Measurements from ENCODE around the gene RSRC2. TPM values are rescaled to one million over a fixed set of nuclear protein-coding genes. Genes with fewer than 3 reads are reported as not detected.
A peak's percentile ranks its signal among the peaks of the same experiment; 100 is the strongest.
"Not testable (repeated sequence)": the region's sequence is repeated elsewhere in the genome, so short reads cannot be mapped to it uniquely, and the experiment has no call there.

Gene RSRC2
- total RNA-seq, 2 experiments from 2014 or later: 339 to 341 TPM

DNA sequence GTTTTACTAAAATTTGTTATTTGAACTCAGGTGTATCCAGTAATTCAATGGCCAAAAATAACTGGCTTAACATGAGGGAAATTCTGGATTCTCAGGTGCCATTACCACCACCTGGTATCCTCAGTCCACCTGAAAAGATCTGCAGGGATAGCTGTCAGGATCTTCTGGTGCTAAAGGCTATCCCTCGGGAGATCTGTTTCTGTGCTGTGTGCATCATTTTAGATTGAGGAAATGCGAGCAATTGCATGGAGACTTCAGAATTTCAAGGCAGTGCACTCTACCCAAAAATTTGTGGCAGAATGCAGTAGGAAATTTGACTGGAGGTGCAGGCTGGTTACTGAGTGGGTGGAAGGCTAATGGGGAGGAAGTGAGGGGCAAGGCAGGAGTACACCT lies 52.4 kb downstream of the RSRC2 start:
- DNase-seq (no peak), ATAC-seq (ENCODE audit: poor library complexity) (no peak)
- no peaks in the 10 kb centered on the region for H3K27me3 ChIP-seq (ENCODE audit: control insufficient read depth in 1 of 2, insufficient read depth in 2 of 2, low read length in 2 of 2)
- CTCF ChIA-PET: interaction anchor here (0.6 to 5.8 kb wide), 3 partner anchors 27 to 138 kb away, joined by 3 to 84 read pairs (median 4); partner anchors contain the start of gene ZCCHC8
- TF ChIP-seq, protein P1, sequence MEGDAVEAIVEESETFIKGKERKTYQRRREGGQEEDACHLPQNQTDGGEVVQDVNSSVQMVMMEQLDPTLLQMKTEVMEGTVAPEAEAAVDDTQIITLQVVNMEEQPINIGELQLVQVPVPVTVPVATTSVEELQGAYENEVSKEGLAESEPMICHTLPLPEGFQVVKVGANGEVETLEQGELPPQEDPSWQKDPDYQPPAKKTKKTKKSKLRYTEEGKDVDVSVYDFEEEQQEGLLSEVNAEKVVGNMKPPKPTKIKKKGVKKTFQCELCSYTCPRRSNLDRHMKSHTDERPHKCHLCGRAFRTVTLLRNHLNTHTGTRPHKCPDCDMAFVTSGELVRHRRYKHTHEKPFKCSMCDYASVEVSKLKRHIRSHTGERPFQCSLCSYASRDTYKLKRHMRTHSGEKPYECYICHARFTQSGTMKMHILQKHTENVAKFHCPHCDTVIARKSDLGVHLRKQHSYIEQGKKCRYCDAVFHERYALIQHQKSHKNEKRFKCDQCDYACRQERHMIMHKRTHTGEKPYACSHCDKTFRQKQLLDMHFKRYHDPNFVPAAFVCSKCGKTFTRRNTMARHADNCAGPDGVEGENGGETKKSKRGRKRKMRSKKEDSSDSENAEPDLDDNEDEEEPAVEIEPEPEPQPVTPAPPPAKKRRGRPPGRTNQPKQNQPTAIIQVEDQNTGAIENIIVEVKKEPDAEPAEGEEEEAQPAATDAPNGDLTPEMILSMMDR (IDR thresholded peaks at IDR 0.05): no peak
- H3K4me3 ChIP-seq (ENCODE audit: low read length): no peak overlapping the region
- H3K4me1 ChIP-seq (ENCODE audit: insufficient read depth, low read length): no peaks in the 10 kb centered on the region
- POLR2A ChIA-PET: interaction anchor here (1.2 kb wide), 1 partner anchor 53 kb away, joined by 4 read pairs; the partner anchor contains the start of genes KNTC1 and RSRC2
- H3K27ac Mint-ChIP-seq: no peak overlapping the region
- H3K36me3 Mint-ChIP-seq (ENCODE audit: low read depth): peaks cover 63% of the 10 kb centered on the region
- H3K27ac ChIP-seq (ENCODE audit: low read depth in 1 of 2, low read length in 2 of 2): no peak overlapping the region
- intact Hi-C loops (cut with DNase I, micrococcal nuclease): loop anchor here in 1 of 2 experiments (5.0 kb wide), 1 partner anchor 137 kb away; no protein-coding TSS in a partner anchor
- no peaks in the 10 kb centered on the region for H3K27me3 Mint-ChIP-seq
- H3K4me1 Mint-ChIP-seq (ENCODE audit: low read depth): peaks cover 9% of the 10 kb centered on the region
- no peaks in the 10 kb centered on the region for H3K9me3 ChIP-seq (ENCODE audit: control insufficient read depth in 1 of 2, insufficient read depth in 1 of 2, low read length in 2 of 2)
- peaks cover 64% of the 10 kb centered on the region for H3K36me3 ChIP-seq (ENCODE audit: insufficient read depth, low read length)
- H3K4me3 Mint-ChIP-seq: no peak overlapping the region
- no peaks in the 10 kb centered on the region for H3K9me3 Mint-ChIP-seq

DNA sequence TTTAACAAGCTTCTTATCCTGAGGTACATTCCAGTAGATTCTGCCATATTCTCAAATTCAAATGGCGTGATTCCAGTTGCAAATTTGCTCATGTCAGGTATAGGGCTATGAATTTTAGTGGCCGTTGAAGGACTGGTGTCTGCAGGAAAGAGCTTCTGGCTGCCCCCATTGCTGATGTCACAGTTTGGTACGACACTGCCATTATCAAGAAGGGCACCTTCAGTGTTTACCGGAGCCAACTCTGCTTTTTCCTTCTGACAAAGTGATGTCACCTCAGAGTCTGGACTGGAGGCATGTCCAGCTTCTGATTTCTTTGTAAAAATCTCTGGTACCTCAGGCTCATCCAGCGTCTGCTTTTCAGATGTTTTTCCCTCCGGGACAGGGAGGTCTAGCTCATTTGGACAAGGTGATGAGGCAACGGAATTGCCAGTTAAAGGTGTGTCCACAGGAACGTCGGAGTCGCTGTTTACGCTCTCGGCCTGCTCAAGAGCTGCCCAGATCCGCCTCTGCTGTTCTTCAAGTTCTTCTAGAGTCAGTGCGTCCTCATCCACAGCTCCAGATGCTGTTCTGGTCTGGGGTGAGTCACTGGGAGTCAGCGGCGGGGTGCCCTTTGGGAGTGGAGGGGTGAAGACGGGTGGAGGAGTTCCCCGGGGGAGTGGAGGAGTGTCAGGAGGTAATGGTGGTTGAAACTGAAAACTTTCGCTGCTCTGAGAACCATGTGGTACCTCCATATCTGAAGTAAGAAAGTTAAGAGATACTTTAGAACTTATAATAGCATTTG lies 53.0 kb downstream of the RSRC2 start:
- no peaks in the 10 kb centered on the region for H3K9me3 Mint-ChIP-seq
- ATAC-seq (ENCODE audit: poor library complexity) (no peak), DNase-seq (no peak)
- H3K9me3 ChIP-seq (ENCODE audit: control insufficient read depth in 1 of 2, insufficient read depth in 1 of 2, low read length in 2 of 2): no peaks in the 10 kb centered on the region
- H3K27ac ChIP-seq (ENCODE audit: low read depth in 1 of 2, low read length in 2 of 2): no peak overlapping the region
- no peaks in the 10 kb centered on the region for H3K27me3 ChIP-seq (ENCODE audit: control insufficient read depth in 1 of 2, insufficient read depth in 2 of 2, low read length in 2 of 2)
- H3K36me3 ChIP-seq (ENCODE audit: insufficient read depth, low read length): peaks cover 60% of the 10 kb centered on the region
- H3K4me1 ChIP-seq (ENCODE audit: insufficient read depth, low read length): no peaks in the 10 kb centered on the region
- H3K27me3 Mint-ChIP-seq: no peaks in the 10 kb centered on the region
- H3K36me3 Mint-ChIP-seq (ENCODE audit: low read depth): peaks cover 57% of the 10 kb centered on the region
- H3K4me3 ChIP-seq (ENCODE audit: low read length): no peak overlapping the region
- H3K4me3 Mint-ChIP-seq: no peak overlapping the region
- POLR2A ChIA-PET: interaction anchor here (0.5 to 3.3 kb wide), 6 partner anchors 26 to 1950 kb away, joined by 3 to 59 read pairs (median 4); partner anchors contain the start of genes KNTC1 and RSRC2
- CTCF ChIA-PET: interaction anchor here (1.0 to 5.8 kb wide), 3 partner anchors 28 to 75 kb away, joined by 3 to 84 read pairs (median 4); partner anchors contain the start of gene ZCCHC8
- TF ChIP-seq, protein P1 (IDR thresholded peaks at IDR 0.05): no peak
- intact Hi-C loops (cut with DNase I, micrococcal nuclease): loop anchor here in 1 of 2 experiments (5.0 kb wide), 1 partner anchor 136 kb away; no protein-coding TSS in a partner anchor
- H3K4me1 Mint-ChIP-seq (ENCODE audit: low read depth): peaks cover 9% of the 10 kb centered on the region
- H3K27ac Mint-ChIP-seq: no peak overlapping the region

DNA sequence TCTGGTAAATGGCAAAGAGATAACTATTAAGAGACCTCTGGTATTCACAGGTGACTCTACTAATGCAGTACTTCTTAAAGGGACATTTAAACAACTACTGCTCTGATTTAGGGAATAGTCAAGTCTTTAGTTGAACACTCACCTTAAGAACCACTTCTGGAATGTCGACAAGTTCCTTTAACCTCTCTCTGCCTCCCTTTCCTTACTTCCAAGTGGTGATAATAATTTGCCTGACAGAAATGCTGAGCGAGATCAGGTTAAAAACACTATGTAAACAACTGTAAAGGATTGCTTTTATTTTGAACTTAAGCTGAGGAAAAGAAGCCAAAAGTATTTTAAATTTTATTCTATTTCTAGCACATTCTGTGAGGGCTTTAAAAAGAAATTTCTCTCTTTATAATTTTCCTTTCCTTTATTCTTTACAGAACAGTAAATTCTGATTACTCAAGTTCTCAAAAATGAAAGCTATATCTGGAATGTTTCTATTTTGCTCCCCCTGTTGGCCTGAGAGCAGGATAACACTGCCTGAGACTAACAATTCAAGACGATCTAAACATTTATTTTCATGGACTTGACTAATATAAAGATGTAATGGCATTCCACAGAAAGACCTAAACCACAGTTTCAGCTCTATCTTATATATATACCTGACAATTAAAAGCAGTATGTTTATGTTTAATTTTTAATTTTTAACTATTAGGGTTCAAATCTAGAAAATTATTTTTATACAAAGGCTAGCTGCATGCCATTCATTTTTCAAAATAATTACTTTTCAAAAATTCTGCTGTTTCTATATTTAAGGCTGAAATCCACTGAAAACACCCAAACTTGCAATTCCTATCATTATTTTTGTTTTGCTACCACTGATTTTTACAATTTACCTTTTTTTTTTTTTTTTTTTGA lies 55.2 kb downstream of the RSRC2 start:
- ATAC-seq (ENCODE audit: poor library complexity): peak; percentile 85
- ChIA-PET CTCF (interaction anchor here (0.6 to 5.8 kb wide), 27 partner anchors 13 to 166 kb away, joined by 3 to 84 read pairs (median 4); partner anchors contain the start of genes CLIP1 and ZCCHC8), POLR2A (interaction anchor here (0.7 to 3.3 kb wide), 11 partner anchors 17 to 682 kb away, joined by 3 to 59 read pairs (median 4); partner anchors contain the start of genes CLIP1, KNTC1, RSRC2 and ZCCHC8)
- Histone ChIP-seq H3K4me3 (ENCODE audit: low read length) (no peak overlapping the region), H3K9me3 (ENCODE audit: control insufficient read depth in 1 of 2, insufficient read depth in 1 of 2, low read length in 2 of 2) (no peaks in the 10 kb centered on the region), H3K36me3 (ENCODE audit: insufficient read depth, low read length) (peaks cover 40% of the 10 kb centered on the region), H3K4me1 (ENCODE audit: insufficient read depth, low read length) (no peaks in the 10 kb centered on the region), H3K27me3 (ENCODE audit: control insufficient read depth in 1 of 2, insufficient read depth in 2 of 2, low read length in 2 of 2) (no peaks in the 10 kb centered on the region), H3K27ac (ENCODE audit: low read depth in 1 of 2, low read length in 2 of 2) (no peak overlapping the region)
- H3K4me3 Mint-ChIP-seq: no peak overlapping the region
- H3K4me1 Mint-ChIP-seq (ENCODE audit: low read depth): peaks cover 9% of the 10 kb centered on the region
- TF ChIP-seq, protein P1 (IDR thresholded peaks at IDR 0.05): peak; percentile 91
- DNase-seq: peak in 5 of 14 experiments; percentile 4 to 81 (median 73)
- H3K9me3 Mint-ChIP-seq: no peaks in the 10 kb centered on the region
- intact Hi-C loops (cut with DNase I, micrococcal nuclease): loop anchor here (1.0 to 5.0 kb wide), 3 partner anchors 72 to 135 kb away; no protein-coding TSS in a partner anchor
- peaks cover 40% of the 10 kb centered on the region for H3K36me3 Mint-ChIP-seq (ENCODE audit: low read depth)
- H3K27ac Mint-ChIP-seq: peak overlapping the region; percentile 2
- no peaks in the 10 kb centered on the region for H3K27me3 Mint-ChIP-seq

DNA sequence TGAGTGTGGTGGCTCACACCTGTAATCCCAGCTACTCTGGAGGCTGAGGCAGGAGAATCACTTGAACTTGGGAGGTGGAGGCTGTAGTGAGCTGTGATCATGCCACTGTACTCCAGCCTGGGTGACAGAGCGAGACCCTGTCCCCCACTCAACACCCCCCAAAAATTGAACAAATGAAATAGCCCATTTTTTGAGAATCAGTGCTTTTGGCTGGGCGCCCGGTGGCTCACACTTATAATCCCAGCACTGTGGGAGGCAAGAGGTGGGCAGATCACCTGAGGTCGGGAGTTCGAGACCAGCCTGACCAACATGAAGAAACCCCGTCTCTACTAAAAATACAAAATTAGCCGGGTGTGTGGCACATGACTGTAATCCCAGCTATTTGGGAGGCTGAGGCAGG lies 56.2 kb downstream of the RSRC2 start:
- not testable (repeated sequence) for H3K9me3 Mint-ChIP-seq; H3K4me3 ChIP-seq (ENCODE audit: low read length); H3K4me1 Mint-ChIP-seq (ENCODE audit: low read depth); H3K27ac ChIP-seq (ENCODE audit: low read depth in 1 of 2, low read length in 2 of 2); H3K27ac Mint-ChIP-seq; ATAC-seq (ENCODE audit: poor library complexity); H3K9me3 ChIP-seq (ENCODE audit: control insufficient read depth in 1 of 2, insufficient read depth in 1 of 2, low read length in 2 of 2); H3K4me1 ChIP-seq (ENCODE audit: insufficient read depth, low read length); H3K4me3 Mint-ChIP-seq; H3K27me3 Mint-ChIP-seq; DNase-seq; H3K27me3 ChIP-seq (ENCODE audit: control insufficient read depth in 1 of 2, insufficient read depth in 2 of 2, low read length in 2 of 2)
- intact Hi-C loops (cut with DNase I, micrococcal nuclease): loop anchor here in 1 of 2 experiments (5.0 kb wide), 1 partner anchor 133 kb away; no protein-coding TSS in a partner anchor
- peaks cover 30% of the 10 kb centered on the region for H3K36me3 ChIP-seq (ENCODE audit: insufficient read depth, low read length)
- ChIA-PET POLR2A (interaction anchor here (1.3 to 3.3 kb wide), 5 partner anchors 16 to 89 kb away, joined by 4 to 59 read pairs (median 7); partner anchors contain the start of gene CLIP1), CTCF (interaction anchor here (1.0 to 5.8 kb wide), 4 partner anchors 49 to 72 kb away, joined by 3 to 84 read pairs (median 6); partner anchors contain the start of gene CLIP1)
- H3K36me3 Mint-ChIP-seq (ENCODE audit: low read depth): peaks cover 30% of the 10 kb centered on the region
